HG02642 (cell line): ENCODE data around the gene GALK1.
"Not testable (repeated sequence)": the region's sequence is repeated elsewhere in the genome, so short reads cannot be mapped to it uniquely, and the experiment has no call there.

Experiments
- ATAC-seq: cut with Tn5 transposase; IDR thresholded peaks from one replicate; pipeline ENCODE4 v1.9.1; 2021; ENCODE audit warnings: mild to moderate bottlenecking; ENCODE audit not compliant: unreplicated experiment, poor library complexity

Gene GALK1

GRCh38 chr17:75767881-75768280 is 2.9 kb upstream of the GALK1 start:
- no peak for ATAC-seq

GRCh38 chr17:75765981-75766380 is 989 bp upstream of the GALK1 start:
- no peak for ATAC-seq

GRCh38 chr17:75764417-75764710 is 628 bp downstream of the GALK1 start:
- no peak for ATAC-seq

- ATAC-seq = no peak
Measured at GRCh38 chr17:75763613-75764416, 1.2 kb downstream of the GALK1 start.

GRCh38 chr17:75763269-75763607 is 1.8 kb downstream of the GALK1 start:
- no peak for ATAC-seq

- no peak for ATAC-seq
Measured at GRCh38 chr17:75762513-75763268, 2.3 kb downstream of the GALK1 start.

- not testable (repeated sequence) for ATAC-seq
Measured at GRCh38 chr17:75759978-75760640, 4.9 kb downstream of the GALK1 start.

GRCh38 chr17:75759457-75759856 is 5.5 kb downstream of the GALK1 start:
- no peak for ATAC-seq

- no peak for ATAC-seq
Measured at GRCh38 chr17:75758131-75758905, 6.7 kb downstream of the GALK1 start.

- no peak for ATAC-seq
Measured at GRCh38 chr17:75757086-75757681, 7.8 kb downstream of the GALK1 start.

GRCh38 chr17:75756451-75757085 is 8.4 kb downstream of the GALK1 start:
- ATAC-seq = no peak

- ATAC-seq = no peak
Measured at GRCh38 chr17:75755990-75756389, 9.0 kb downstream of the GALK1 start.

- ATAC-seq = no peak
Measured at GRCh38 chr17:75755205-75755901, 9.6 kb downstream of the GALK1 start.

- ATAC-seq = no peak
Measured at GRCh38 chr17:75754378-75755204, 10.4 kb downstream of the GALK1 start.

- ATAC-seq = peak; percentile 66
Measured at GRCh38 chr17:75753514-75754377, 11.2 kb downstream of the GALK1 start.

GRCh38 chr17:75752802-75753513 is 12.0 kb downstream of the GALK1 start:
- no peak for ATAC-seq

GRCh38 chr17:75752405-75752709 is 12.6 kb downstream of the GALK1 start:
- no peak for ATAC-seq
